ENCODE data around the gene ALX4. TPM values are rescaled to one million over a fixed set of nuclear protein-coding genes. Genes with fewer than 3 reads are reported as not detected.

ALX4 gene
- polyA plus RNA-seq, 2 of the 4 experiments (the other 2 are of a cell fraction): 1.00 to 5.6 TPM

GRCh38 chr11:44319170-44319551 lies 9.2 kb upstream of the ALX4 start:
- no peak overlapping the region for H3K4me3 ChIP-seq
- no peak for DNase-seq (ENCODE audit: low read depth in 1 of 2, low spot score in 1 of 2)
- H3K9me3 ChIP-seq: no peaks in the 10 kb centered on the region
- peaks cover 16% of the 10 kb centered on the region; the same call in 2 of the 3 replicates for H3K4me1 ChIP-seq
- no peak for TF ChIP-seq POLR2AphosphoS2 (conservative IDR thresholded peaks at IDR 0.05; ENCODE audit: low read length)
- TF ChIP-seq ZFP36 (IDR thresholded peaks at IDR 0.05; ENCODE audit: borderline replicate concordance, partially characterized antibody): no peak
- TF ChIP-seq HMGXB4 (CRISPR knock-in tag; IDR thresholded peaks at IDR 0.05; ENCODE audit: borderline replicate concordance): no peak
- TF ChIP-seq RFX5 (IDR thresholded peaks at IDR 0.05): no peak
- TF ChIP-seq HOXB13 (CRISPR knock-in tag; IDR thresholded peaks at IDR 0.05; ENCODE audit: low read depth): no peak
- no peak for TF ChIP-seq TFCP2L1 (CRISPR knock-in tag; IDR thresholded peaks at IDR 0.05)
- TF ChIP-seq CHD4 (IDR thresholded peaks at IDR 0.05; ENCODE audit: borderline replicate concordance): no peak
- TF ChIP-seq HOXB5 (CRISPR knock-in tag; IDR thresholded peaks at IDR 0.05): no peak
- no peak overlapping the region for H3K4me2 ChIP-seq
- no peak for ATAC-seq
- ChIA-PET CTCF (interaction anchor here (1.4 to 2.2 kb wide), 2 partner anchors 33 to 186 kb away, joined by 4 to 10 read pairs; no protein-coding TSS in a partner anchor), POLR2A (no interaction called here)
- H3K27ac ChIP-seq: no peak overlapping the region
- FAIRE-seq: no peak
- 87% methylated on average over 15 of the region's 15 CpGs for WGBS (ENCODE audit: missing lambda C conversion rate)

GRCh38 chr11:44318369-44318768 lies 8.4 kb upstream of the ALX4 start:
- CTCF ChIA-PET: interaction anchor here (1.0 to 2.2 kb wide), 3 partner anchors 29 to 185 kb away, joined by 4 to 10 read pairs (median 4); no protein-coding TSS in a partner anchor
- WGBS (ENCODE audit: missing lambda C conversion rate): 64% methylated on average over 2 of the region's 2 CpGs
- Histone ChIP-seq H3K4me2 (no peak overlapping the region), H3K27ac (no peak overlapping the region), H3K4me3 (no peak overlapping the region), H3K9me3 (no peaks in the 10 kb centered on the region), H3K4me1 (peaks cover 16% of the 10 kb centered on the region; the same call in 2 of the 3 replicates)
- TF ChIP-seq POLR2AphosphoS2 (conservative IDR thresholded peaks at IDR 0.05; ENCODE audit: low read length) (no peak), EHF (CRISPR knock-in tag; IDR thresholded peaks at IDR 0.05) (no peak), RAD21 (conservative IDR thresholded peaks at IDR 0.05 in 1 of 2, IDR thresholded peaks at IDR 0.05 in 1 of 2) (no peak), RFX5 (IDR thresholded peaks at IDR 0.05) (no peak), HES2 (IDR thresholded peaks at IDR 0.05) (no peak), SMC3 (IDR thresholded peaks at IDR 0.05) (no peak), EHMT2 (IDR thresholded peaks at IDR 0.05; ENCODE audit: low read depth) (no peak), HOXB13 (CRISPR knock-in tag; IDR thresholded peaks at IDR 0.05; ENCODE audit: low read depth) (no peak), ZSCAN20 (CRISPR knock-in tag; IDR thresholded peaks at IDR 0.05) (no peak), POLR2A (IDR thresholded peaks at IDR 0.05; ENCODE audit: low read length) (no peak), RCOR1 (IDR thresholded peaks at IDR 0.05; ENCODE audit: low read depth, low read length) (no peak), TP53 (CRISPR knock-in tag; IDR thresholded peaks at IDR 0.05) (no peak), NPAS2 (CRISPR knock-in tag; IDR thresholded peaks at IDR 0.05; ENCODE audit: borderline replicate concordance) (no peak), HOXB5 (CRISPR knock-in tag; IDR thresholded peaks at IDR 0.05) (no peak), MAX (IDR thresholded peaks at IDR 0.05) (no peak), PHF8 (IDR thresholded peaks at IDR 0.05; ENCODE audit: borderline replicate concordance, low read depth) (no peak), NFE2L2 (conservative IDR thresholded peaks at IDR 0.05; ENCODE audit: low read length) (no peak), GATA3 (IDR thresholded peaks at IDR 0.05; ENCODE audit: borderline replicate concordance) (no peak), HEYL (CRISPR knock-in tag; IDR thresholded peaks at IDR 0.05) (no peak), SREBF2 (IDR thresholded peaks at IDR 0.05) (no peak)
- ATAC-seq: no peak
- FAIRE-seq: no peak
- POLR2A ChIA-PET: no interaction called here
- DNase-seq (ENCODE audit: low read depth in 1 of 2, low spot score in 1 of 2): no peak

All from A549 (cell line).